Measurements from ENCODE around the gene PPP2R5C.
"Not testable (repeated sequence)": the region's sequence is repeated elsewhere in the genome, so short reads cannot be mapped to it uniquely, and the experiment has no call there.

PPP2R5C gene

DNA sequence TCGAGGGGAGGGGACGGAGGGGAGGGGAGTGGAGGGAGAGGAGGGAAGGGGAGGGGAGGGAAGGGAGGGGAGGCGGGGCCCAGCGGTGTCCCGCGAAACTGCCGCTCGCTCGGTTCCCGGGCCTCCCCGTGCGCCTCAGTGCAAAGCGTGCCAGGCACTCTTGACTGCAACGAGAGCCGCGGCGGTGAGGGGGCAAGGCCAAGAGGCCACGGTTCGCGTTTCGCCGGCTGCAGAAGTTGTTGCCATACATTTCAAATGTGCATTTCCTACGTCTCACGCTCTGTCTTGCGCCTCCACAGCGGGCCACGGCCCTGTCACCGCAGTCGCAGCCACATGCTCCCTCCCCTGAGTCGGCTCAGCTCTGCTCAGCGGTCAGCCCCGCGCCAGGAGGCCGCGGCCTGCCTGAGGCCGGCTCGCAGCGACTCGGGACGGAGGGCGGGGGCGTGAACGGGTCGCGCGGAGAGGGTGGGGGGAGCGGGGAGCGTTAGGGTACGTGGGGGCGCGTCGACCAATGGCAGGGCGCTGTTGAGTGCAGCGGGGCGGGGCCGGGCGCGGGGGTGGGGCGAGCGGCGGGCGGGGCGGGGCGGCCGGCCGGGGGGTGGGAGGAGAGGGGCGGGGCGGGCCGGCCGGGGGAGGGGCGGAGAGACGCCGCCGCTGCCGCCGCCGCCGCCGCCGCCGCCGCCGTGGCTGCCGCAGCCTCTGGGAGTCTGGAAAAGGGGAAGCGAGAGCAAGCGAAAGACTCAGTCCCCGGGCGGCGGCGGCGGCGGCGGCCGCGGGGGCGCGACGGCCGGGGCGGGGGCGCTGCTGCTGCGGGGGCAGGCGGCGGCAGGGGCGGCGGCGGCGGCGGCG is at the start of gene PPP2R5C (continued):
- 0 out of 2 replicates have a peak, but pooled peaks have one; percentile 40 for TF ChIP-seq EGR2 (tag by site-specific recombination; IDR thresholded peaks at IDR 0.05; ENCODE audit: low read depth)
- TF ChIP-seq, protein P1, sequence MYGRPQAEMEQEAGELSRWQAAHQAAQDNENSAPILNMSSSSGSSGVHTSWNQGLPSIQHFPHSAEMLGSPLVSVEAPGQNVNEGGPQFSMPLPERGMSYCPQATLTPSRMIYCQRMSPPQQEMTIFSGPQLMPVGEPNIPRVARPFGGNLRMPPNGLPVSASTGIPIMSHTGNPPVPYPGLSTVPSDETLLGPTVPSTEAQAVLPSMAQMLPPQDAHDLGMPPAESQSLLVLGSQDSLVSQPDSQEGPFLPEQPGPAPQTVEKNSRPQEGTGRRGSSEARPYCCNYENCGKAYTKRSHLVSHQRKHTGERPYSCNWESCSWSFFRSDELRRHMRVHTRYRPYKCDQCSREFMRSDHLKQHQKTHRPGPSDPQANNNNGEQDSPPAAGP (tag by site-specific recombination; IDR thresholded peaks at IDR 0.05): peak; percentile 97
- TF ChIP-seq, protein P2, sequence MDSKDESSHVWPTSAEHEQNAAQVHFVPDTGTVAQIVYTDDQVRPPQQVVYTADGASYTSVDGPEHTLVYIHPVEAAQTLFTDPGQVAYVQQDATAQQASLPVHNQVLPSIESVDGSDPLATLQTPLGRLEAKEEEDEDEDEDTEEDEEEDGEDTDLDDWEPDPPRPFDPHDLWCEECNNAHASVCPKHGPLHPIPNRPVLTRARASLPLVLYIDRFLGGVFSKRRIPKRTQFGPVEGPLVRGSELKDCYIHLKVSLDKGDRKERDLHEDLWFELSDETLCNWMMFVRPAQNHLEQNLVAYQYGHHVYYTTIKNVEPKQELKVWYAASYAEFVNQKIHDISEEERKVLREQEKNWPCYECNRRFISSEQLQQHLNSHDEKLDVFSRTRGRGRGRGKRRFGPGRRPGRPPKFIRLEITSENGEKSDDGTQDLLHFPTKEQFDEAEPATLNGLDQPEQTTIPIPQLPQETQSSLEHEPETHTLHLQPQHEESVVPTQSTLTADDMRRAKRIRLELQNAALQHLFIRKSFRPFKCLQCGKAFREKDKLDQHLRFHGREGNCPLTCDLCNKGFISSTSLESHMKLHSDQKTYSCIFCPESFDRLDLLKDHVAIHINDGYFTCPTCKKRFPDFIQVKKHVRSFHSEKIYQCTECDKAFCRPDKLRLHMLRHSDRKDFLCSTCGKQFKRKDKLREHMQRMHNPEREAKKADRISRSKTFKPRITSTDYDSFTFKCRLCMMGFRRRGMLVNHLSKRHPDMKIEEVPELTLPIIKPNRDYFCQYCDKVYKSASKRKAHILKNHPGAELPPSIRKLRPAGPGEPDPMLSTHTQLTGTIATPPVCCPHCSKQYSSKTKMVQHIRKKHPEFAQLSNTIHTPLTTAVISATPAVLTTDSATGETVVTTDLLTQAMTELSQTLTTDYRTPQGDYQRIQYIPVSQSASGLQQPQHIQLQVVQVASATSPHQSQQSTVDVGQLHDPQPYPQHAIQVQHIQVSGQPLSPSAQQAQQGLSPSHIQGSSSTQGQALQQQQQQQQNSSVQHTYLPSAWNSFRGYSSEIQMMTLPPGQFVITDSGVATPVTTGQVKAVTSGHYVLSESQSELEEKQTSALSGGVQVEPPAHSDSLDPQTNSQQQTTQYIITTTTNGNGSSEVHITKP (tag by site-specific recombination; IDR thresholded peaks at IDR 0.05): peak; percentile 29; the same call in 1 of the 2 replicates
- peak; percentile 84 for TF ChIP-seq GLIS1 (tag by site-specific recombination; IDR thresholded peaks at IDR 0.05)
- 0 out of 2 replicates have a peak, but pooled peaks have one; percentile 39 for TF ChIP-seq ZFP69B (tag by site-specific recombination; IDR thresholded peaks at IDR 0.05)
- no peak for TF ChIP-seq ZNF184 (tag by site-specific recombination; IDR thresholded peaks at IDR 0.05)
- TF ChIP-seq ZNF138 (tag by site-specific recombination; IDR thresholded peaks at IDR 0.05; ENCODE audit: borderline replicate concordance): no peak
- TF ChIP-seq, protein P3, sequence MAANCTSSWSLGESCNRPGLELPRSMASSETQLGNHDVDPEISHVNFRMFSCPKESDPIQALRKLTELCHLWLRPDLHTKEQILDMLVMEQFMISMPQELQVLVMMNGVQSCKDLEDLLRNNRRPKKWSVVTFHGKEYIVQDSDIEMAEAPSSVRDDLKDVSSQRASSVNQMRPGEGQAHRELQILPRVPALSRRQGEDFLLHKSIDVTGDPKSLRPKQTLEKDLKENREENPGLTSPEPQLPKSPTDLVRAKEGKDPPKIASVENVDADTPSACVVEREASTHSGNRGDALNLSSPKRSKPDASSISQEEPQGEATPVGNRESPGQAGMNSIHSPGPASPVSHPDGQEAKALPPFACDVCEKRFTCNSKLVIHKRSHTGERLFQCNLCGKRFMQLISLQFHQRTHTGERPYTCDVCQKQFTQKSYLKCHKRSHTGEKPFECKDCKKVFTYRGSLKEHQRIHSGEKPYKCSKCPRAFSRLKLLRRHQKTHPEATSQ (tag by site-specific recombination; IDR thresholded peaks at IDR 0.05): peak; percentile 66; the same call in 1 of the 2 replicates
- TF ChIP-seq, protein P4, sequence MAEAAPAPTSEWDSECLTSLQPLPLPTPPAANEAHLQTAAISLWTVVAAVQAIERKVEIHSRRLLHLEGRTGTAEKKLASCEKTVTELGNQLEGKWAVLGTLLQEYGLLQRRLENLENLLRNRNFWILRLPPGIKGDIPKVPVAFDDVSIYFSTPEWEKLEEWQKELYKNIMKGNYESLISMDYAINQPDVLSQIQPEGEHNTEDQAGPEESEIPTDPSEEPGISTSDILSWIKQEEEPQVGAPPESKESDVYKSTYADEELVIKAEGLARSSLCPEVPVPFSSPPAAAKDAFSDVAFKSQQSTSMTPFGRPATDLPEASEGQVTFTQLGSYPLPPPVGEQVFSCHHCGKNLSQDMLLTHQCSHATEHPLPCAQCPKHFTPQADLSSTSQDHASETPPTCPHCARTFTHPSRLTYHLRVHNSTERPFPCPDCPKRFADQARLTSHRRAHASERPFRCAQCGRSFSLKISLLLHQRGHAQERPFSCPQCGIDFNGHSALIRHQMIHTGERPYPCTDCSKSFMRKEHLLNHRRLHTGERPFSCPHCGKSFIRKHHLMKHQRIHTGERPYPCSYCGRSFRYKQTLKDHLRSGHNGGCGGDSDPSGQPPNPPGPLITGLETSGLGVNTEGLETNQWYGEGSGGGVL (tag by site-specific recombination; IDR thresholded peaks at IDR 0.05): peak; percentile 94
- TF ChIP-seq ZNF76 (tag by site-specific recombination; IDR thresholded peaks at IDR 0.05; ENCODE audit: borderline replicate concordance, low read depth): peak; percentile 68; the same call in 1 of the 2 replicates
- no peak for TF ChIP-seq ZNF155 (tag by site-specific recombination; IDR thresholded peaks at IDR 0.05)
- TF ChIP-seq ZSCAN23 (tag by site-specific recombination; IDR thresholded peaks at IDR 0.05): 0 out of 2 replicates have a peak, but pooled peaks have one; percentile 63
- peak; percentile 71; the same call in 1 of the 2 replicates for TF ChIP-seq ZBTB48 (tag by site-specific recombination; IDR thresholded peaks at IDR 0.05)
- no peak for TF ChIP-seq ZNF747 (tag by site-specific recombination; IDR thresholded peaks at IDR 0.05)
- TF ChIP-seq ZNF366 (tag by site-specific recombination; conservative IDR thresholded peaks at IDR 0.05): no peak
- TF ChIP-seq ZNF560 (tag by site-specific recombination; IDR thresholded peaks at IDR 0.05; ENCODE audit: borderline replicate concordance): no peak
- TF ChIP-seq ZNF10 (tag by site-specific recombination; IDR thresholded peaks at IDR 0.05): peak; percentile 62; the same call in 1 of the 2 replicates
- peak; percentile 42; the same call in 1 of the 2 replicates for TF ChIP-seq YY2 (tag by site-specific recombination; IDR thresholded peaks at IDR 0.05)
- no peak; the same call in 1 of the 2 replicates for TF ChIP-seq ZNF768 (tag by site-specific recombination; IDR thresholded peaks at IDR 0.05)

DNA sequence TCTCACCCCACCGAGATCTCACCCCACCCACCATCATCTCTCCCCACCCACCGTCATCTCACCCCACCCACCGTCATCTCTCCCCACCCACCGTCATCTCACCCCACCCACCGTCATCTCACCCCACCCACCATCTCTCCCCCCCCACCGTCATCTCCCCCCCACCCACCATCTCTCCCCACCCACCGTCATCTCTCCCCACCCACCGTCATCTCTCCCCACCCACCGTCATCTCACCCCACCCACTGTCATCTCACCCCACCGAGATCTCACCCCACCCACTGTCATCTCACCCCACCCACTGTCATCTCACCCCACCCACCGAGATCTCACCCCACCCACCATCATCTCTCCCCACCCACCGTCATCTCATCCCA is 49.7 kb upstream of the PPP2R5C start:
- H3K4me3 ChIP-seq (ENCODE audit: low read depth, low read length); H3K27ac ChIP-seq (ENCODE audit: extremely low read depth, low read depth, low read length); POLR2A ChIA-PET; CTCF ChIA-PET; H3K36me3 ChIP-seq (ENCODE audit: control insufficient read depth in 2 of 2, insufficient read depth in 1 of 2, low read length in 2 of 2); H3K9me3 ChIP-seq (ENCODE audit: control insufficient read depth, insufficient read depth, low read depth, low read length); H3K4me1 ChIP-seq (ENCODE audit: control insufficient read depth, insufficient read depth, low read length): not testable (repeated sequence)

DNA sequence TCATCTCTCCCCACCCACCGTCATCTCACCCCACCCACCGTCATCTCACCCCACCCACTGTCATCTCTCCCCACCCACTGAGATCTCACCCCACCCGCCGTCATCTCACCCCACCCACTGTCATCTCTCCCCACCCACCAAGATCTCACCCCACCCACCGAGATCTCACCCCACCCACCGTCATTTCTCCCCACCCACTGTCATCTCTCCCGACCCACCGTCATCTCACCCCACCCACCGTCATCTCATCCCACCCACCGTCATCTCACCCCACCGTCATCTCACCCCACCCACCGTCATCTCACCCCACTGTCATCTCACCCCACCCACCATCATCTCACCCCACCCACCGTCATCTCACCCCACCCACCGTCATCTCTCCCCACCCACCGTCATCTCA is 49.2 kb upstream of the PPP2R5C start:
- H3K9me3 ChIP-seq (ENCODE audit: control insufficient read depth, insufficient read depth, low read depth, low read length); CTCF ChIA-PET; POLR2A ChIA-PET; H3K36me3 ChIP-seq (ENCODE audit: control insufficient read depth in 2 of 2, insufficient read depth in 1 of 2, low read length in 2 of 2); H3K4me3 ChIP-seq (ENCODE audit: low read depth, low read length); H3K4me1 ChIP-seq (ENCODE audit: control insufficient read depth, insufficient read depth, low read length); H3K27ac ChIP-seq (ENCODE audit: extremely low read depth, low read depth, low read length): not testable (repeated sequence)

DNA sequence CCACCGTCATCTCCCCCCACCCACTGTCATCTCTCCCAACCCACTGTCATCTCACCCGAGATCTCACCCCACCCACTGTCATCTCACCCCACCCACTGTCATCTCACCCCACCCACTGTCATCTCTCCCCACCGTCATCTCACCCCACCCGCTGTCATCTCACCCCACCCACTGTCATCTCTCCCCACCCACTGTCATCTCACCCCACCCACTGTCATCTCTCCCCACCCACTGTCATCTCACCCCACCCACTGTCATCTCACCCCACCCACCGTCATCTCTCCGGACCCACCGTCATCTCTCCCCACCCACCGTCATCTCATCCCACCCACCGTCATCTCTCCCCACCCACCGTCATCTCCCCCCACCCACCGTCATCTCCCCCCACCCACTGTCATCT is 48.4 kb upstream of the PPP2R5C start:
- H3K36me3 ChIP-seq (ENCODE audit: control insufficient read depth in 2 of 2, insufficient read depth in 1 of 2, low read length in 2 of 2); H3K4me3 ChIP-seq (ENCODE audit: low read depth, low read length); H3K4me1 ChIP-seq (ENCODE audit: control insufficient read depth, insufficient read depth, low read length); CTCF ChIA-PET; H3K27ac ChIP-seq (ENCODE audit: extremely low read depth, low read depth, low read length); POLR2A ChIA-PET; H3K9me3 ChIP-seq (ENCODE audit: control insufficient read depth, insufficient read depth, low read depth, low read length): not testable (repeated sequence)

All from HEK293 (cell line).